Measurements from ENCODE around the gene ABCC1. TPM values are rescaled to one million over a fixed set of nuclear protein-coding genes. Genes with fewer than 3 reads are reported as not detected.

Gene ABCC1
- total and polyA plus RNA-seq, 2 donors (not counting 1 experiment from before 2014, with no cell fraction given): 54.1 to 178 TPM

GRCh38 chr16:16106466-16106865, 157.1 kb downstream of the ABCC1 start:
- Histone ChIP-seq H3K9me3 (ENCODE audit: control insufficient read depth, insufficient read depth, low read depth, low read length) (no peaks in the 10 kb centered on the region), H3K27ac (ENCODE audit: insufficient read depth, low read length) (no peak overlapping the region), H3K9ac (ENCODE audit: insufficient read depth, low read length) (no peak overlapping the region), H3K79me2 (ENCODE audit: control insufficient read depth, insufficient read depth, low read length) (peaks cover 4% of the 10 kb centered on the region), H3K36me3 (ENCODE audit: control insufficient read depth, insufficient read depth, low read length) (peaks cover 42% of the 10 kb centered on the region), H3K4me1 (ENCODE audit: control insufficient read depth, extremely low read depth, insufficient read depth, low read length) (no peaks in the 10 kb centered on the region), H2AFZ (ENCODE audit: low read length) (no peak overlapping the region), H3K4me2 (ENCODE audit: extremely low read depth, insufficient read depth, low read length) (no peak overlapping the region), H3K4me3 (replicated peaks in 1 of 4; ENCODE audit: control extremely low read depth in 1 of 4, insufficient read depth in 1 of 4, low read depth in 3 of 4, low read length in 4 of 4) (no peak overlapping the region), H3K27me3 (ENCODE audit: control insufficient read depth, insufficient read depth, low read length) (no peaks in the 10 kb centered on the region), H4K20me1 (ENCODE audit: control insufficient read depth, extremely low read depth, insufficient read depth, low read length) (no peaks in the 10 kb centered on the region)
- DNase-seq (ENCODE audit: low read depth in 2 of 2): no peak
- TF ChIP-seq EZH2 (IDR thresholded peaks at IDR 0.05; ENCODE audit: low read length, missing control alignments) (no peak), CTCF (conservative IDR thresholded peaks at IDR 0.05 in 1 of 2, IDR thresholded peaks at IDR 0.05 in 1 of 2; ENCODE audit: low read depth in 1 of 2, low read length in 2 of 2) (no peak)

- H3K79me2 ChIP-seq (ENCODE audit: control insufficient read depth, insufficient read depth, low read length): no peaks in the 10 kb centered on the region
- H3K4me3 ChIP-seq (replicated peaks in 1 of 4; ENCODE audit: control extremely low read depth in 1 of 4, insufficient read depth in 1 of 4, low read depth in 3 of 4, low read length in 4 of 4): no peak overlapping the region
These were observed 158.4 kb downstream of the ABCC1 start for GRCh38 chr16:16107839-16108238.

GRCh38 chr16:16108759-16109158, 159.3 kb downstream of the ABCC1 start:
- Histone ChIP-seq H4K20me1 (ENCODE audit: control insufficient read depth, extremely low read depth, insufficient read depth, low read length) (peaks cover 3% of the 10 kb centered on the region), H3K27me3 (ENCODE audit: control insufficient read depth, insufficient read depth, low read length) (no peaks in the 10 kb centered on the region), H3K4me3 (replicated peaks in 1 of 4; ENCODE audit: control extremely low read depth in 1 of 4, insufficient read depth in 1 of 4, low read depth in 3 of 4, low read length in 4 of 4) (no peak overlapping the region), H3K36me3 (ENCODE audit: control insufficient read depth, insufficient read depth, low read length) (peaks cover 44% of the 10 kb centered on the region), H3K9me3 (ENCODE audit: control insufficient read depth, insufficient read depth, low read depth, low read length) (no peaks in the 10 kb centered on the region), H3K27ac (ENCODE audit: insufficient read depth, low read length) (no peak overlapping the region), H3K4me1 (ENCODE audit: control insufficient read depth, extremely low read depth, insufficient read depth, low read length) (no peaks in the 10 kb centered on the region), H2AFZ (ENCODE audit: low read length) (no peak overlapping the region), H3K9ac (ENCODE audit: insufficient read depth, low read length) (no peak overlapping the region), H3K79me2 (ENCODE audit: control insufficient read depth, insufficient read depth, low read length) (no peaks in the 10 kb centered on the region), H3K4me2 (ENCODE audit: extremely low read depth, insufficient read depth, low read length) (no peak overlapping the region)
- DNase-seq (ENCODE audit: low read depth in 2 of 2): peak in 1 of 2 donors; percentile 21
- TF ChIP-seq EZH2 (IDR thresholded peaks at IDR 0.05; ENCODE audit: low read length, missing control alignments) (no peak), CTCF (conservative IDR thresholded peaks at IDR 0.05 in 1 of 2, IDR thresholded peaks at IDR 0.05 in 1 of 2; ENCODE audit: low read depth in 1 of 2, low read length in 2 of 2) (no peak)

More at GRCh38 chr16:16107839-16108238, 158.4 kb downstream of the ABCC1 start:
- no peak overlapping the region for H2AFZ ChIP-seq (ENCODE audit: low read length)
- H3K27me3 ChIP-seq (ENCODE audit: control insufficient read depth, insufficient read depth, low read length): no peaks in the 10 kb centered on the region
- no peaks in the 10 kb centered on the region for H3K9me3 ChIP-seq (ENCODE audit: control insufficient read depth, insufficient read depth, low read depth, low read length)
- no peak overlapping the region for H3K4me2 ChIP-seq (ENCODE audit: extremely low read depth, insufficient read depth, low read length)
- no peak overlapping the region for H3K9ac ChIP-seq (ENCODE audit: insufficient read depth, low read length)
- peaks cover 41% of the 10 kb centered on the region for H3K36me3 ChIP-seq (ENCODE audit: control insufficient read depth, insufficient read depth, low read length)
- no peak for DNase-seq (ENCODE audit: low read depth in 2 of 2)
- H3K27ac ChIP-seq (ENCODE audit: insufficient read depth, low read length): no peak overlapping the region
- TF ChIP-seq CTCF (conservative IDR thresholded peaks at IDR 0.05 in 1 of 2, IDR thresholded peaks at IDR 0.05 in 1 of 2; ENCODE audit: low read depth in 1 of 2, low read length in 2 of 2): no peak
- no peak for TF ChIP-seq EZH2 (IDR thresholded peaks at IDR 0.05; ENCODE audit: low read length, missing control alignments)
- no peaks in the 10 kb centered on the region for H3K4me1 ChIP-seq (ENCODE audit: control insufficient read depth, extremely low read depth, insufficient read depth, low read length)
- H4K20me1 ChIP-seq (ENCODE audit: control insufficient read depth, extremely low read depth, insufficient read depth, low read length): peaks cover 2% of the 10 kb centered on the region
